Kidney epithelial cell (primary cell): ENCODE measurements around the gene PLA2G4A. TPM values are rescaled to one million over a fixed set of nuclear protein-coding genes. Genes with fewer than 3 reads are reported as not detected.

ENCODE experiments used
- DNase-seq: peaks from one replicate; pipeline ENCODE4 v3.0.0-alpha.2; 2010; ENCODE audit warnings: low read depth
- H3K27me3 ChIP-seq: 2 replicates; pipeline ENCODE4 v1.6.0; 2011; ENCODE audit warnings: low read length; ENCODE audit not compliant: control insufficient read depth, insufficient read depth
- H3K36me3 ChIP-seq: 2 replicates; pipeline ENCODE4 v1.5.1; 2011; ENCODE audit warnings: low read length; ENCODE audit not compliant: control insufficient read depth, insufficient read depth
- H3K4me3 ChIP-seq: 2 replicates; pipeline ENCODE4 v1.5.1; 2011; ENCODE audit warnings: low read depth, mild to moderate bottlenecking, control low read depth, low read length
- total RNA-seq: library from RNA; depleted of rRNA; stranded (reverse); fragments of >200 nt; gene quantifications from 2 replicates; pipeline ENCODE4 v1.2.3, GENCODE V29; 2015
- TF ChIP-seq, protein P1 (sequence below): IDR thresholded peaks from 2 replicates; pipeline ENCODE4 v1.5.1; 2011; ENCODE audit warnings: mild to moderate bottlenecking, moderate library complexity, low read length, control low read depth, inconsistent platforms; ENCODE audit not compliant: insufficient read depth, poor library complexity, severe bottlenecking

Gene PLA2G4A
- total RNA-seq, 1 donor from 2014 or later: 0.71 TPM

DNA sequence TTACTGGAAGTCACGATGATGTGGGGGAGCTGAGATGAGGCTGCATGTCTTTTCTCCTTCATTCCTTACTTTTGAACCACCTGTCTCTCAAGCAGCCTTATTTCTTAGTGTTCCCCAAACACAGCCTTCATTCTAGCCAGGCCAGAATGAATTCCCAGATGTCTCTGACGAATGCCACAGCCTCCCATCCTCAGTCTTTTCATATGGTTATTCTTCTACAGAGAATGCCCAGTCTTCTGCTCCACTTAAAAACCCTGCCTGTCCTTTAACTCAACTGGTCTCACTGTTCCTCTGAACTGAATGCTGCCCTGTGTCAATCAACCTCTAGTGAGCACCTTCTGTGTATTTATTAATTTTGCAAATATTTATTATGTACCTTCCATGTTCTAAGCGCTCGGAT, 156.2 kb downstream of the PLA2G4A start:
- DNase-seq: no peak
- no peak overlapping the region for H3K4me3 ChIP-seq
- no peaks in the 10 kb centered on the region for H3K36me3 ChIP-seq
- no peaks in the 10 kb centered on the region for H3K27me3 ChIP-seq
- TF ChIP-seq, protein P1, sequence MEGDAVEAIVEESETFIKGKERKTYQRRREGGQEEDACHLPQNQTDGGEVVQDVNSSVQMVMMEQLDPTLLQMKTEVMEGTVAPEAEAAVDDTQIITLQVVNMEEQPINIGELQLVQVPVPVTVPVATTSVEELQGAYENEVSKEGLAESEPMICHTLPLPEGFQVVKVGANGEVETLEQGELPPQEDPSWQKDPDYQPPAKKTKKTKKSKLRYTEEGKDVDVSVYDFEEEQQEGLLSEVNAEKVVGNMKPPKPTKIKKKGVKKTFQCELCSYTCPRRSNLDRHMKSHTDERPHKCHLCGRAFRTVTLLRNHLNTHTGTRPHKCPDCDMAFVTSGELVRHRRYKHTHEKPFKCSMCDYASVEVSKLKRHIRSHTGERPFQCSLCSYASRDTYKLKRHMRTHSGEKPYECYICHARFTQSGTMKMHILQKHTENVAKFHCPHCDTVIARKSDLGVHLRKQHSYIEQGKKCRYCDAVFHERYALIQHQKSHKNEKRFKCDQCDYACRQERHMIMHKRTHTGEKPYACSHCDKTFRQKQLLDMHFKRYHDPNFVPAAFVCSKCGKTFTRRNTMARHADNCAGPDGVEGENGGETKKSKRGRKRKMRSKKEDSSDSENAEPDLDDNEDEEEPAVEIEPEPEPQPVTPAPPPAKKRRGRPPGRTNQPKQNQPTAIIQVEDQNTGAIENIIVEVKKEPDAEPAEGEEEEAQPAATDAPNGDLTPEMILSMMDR: no peak

DNA sequence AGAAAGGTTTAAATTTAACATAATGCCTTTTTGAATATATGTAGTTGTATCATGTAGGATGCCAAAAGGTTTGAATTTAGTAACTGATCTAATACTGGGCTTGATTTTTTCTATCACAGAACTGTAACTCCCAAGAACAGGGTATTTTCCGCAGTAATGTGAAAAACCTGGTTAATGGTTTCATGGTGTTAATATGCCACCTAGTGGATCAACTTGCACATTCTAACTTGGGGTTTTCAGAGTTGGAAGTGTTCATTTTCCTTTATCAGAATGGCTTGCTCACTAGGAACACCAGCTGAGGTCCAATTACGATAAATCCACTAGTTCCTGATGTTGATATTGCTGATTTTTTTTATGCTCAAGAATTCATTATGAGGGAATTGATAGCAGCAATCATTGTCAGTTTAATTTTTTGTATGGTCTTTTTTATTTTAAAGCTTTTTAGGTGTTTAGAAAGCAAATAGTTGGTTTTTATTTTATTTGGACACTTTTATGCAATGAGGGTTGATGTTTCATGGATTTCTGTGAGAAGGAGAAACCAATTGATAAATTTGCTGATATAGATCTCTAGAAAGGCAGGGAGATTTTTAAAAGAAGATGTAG, 157.2 kb downstream of the PLA2G4A start:
- DNase-seq: no peak
- TF ChIP-seq, protein P1: peak; percentile 54
- no peak overlapping the region for H3K4me3 ChIP-seq
- no peaks in the 10 kb centered on the region for H3K27me3 ChIP-seq
- no peaks in the 10 kb centered on the region for H3K36me3 ChIP-seq

DNA sequence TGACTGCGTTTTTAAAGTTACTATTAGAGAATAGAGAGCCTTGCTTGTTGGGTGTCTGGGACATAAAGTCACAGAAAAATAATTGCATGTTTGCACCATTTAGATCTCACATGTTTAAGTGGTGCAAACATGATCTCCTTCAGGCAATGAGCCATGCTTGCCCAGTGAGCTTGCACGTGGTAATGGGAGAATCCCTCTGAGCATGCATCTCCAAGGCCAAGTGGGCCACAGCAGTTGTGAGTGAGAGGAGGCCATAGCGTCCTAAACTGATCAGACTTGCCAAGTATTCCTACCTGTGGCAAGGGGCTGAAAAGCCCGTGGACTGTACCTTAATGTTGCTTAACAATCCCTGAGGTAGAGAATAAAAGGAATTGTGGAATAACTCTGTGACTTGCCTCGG, 158.3 kb downstream of the PLA2G4A start:
- H3K27me3 ChIP-seq: no peaks in the 10 kb centered on the region
- DNase-seq: no peak
- H3K4me3 ChIP-seq: no peak overlapping the region
- H3K36me3 ChIP-seq: no peaks in the 10 kb centered on the region
- TF ChIP-seq, protein P1: no peak

DNA sequence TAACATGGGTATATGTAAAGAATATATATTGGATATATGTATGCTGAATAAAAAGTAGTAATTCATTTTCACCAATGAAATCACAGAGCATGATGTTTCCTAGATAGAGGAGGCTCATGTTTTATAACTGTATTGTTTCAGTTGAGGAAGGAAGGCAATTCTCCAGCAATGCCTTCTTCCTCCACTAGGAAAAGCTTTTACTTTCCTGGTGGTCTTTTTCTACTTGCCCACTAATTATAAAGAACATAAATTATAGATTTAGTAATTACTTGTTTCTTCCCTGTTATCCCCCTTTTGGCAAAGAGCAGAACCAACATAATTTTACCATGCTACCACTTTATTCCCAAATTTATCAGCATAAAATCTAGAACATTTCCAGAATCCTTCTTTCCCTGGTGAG, 159.0 kb downstream of the PLA2G4A start:
- TF ChIP-seq, protein P1: peak; percentile 11
- Histone ChIP-seq H3K4me3 (no peak overlapping the region), H3K27me3 (no peaks in the 10 kb centered on the region), H3K36me3 (no peaks in the 10 kb centered on the region)
- DNase-seq: no peak

DNA sequence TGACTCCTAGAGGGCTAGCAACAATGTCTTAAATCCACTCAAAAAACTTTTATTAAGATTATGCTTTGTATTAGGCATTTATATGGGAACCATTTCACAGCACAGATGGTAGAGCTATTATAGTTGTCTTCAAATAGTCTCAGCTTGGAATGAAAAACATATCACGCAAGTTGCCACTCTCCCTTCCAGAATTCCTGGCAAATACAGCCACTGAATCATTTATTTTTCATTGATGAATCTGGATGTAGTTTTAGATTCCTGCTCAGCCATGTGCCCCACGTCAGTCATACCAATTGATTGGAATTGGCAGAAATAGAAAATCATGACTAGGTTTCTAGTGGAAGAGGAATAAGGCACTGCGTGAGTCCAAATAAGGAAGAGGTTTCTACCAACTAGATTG, 165.2 kb downstream of the PLA2G4A start:
- H3K4me3 ChIP-seq: no peak overlapping the region
- no peaks in the 10 kb centered on the region for H3K27me3 ChIP-seq
- H3K36me3 ChIP-seq: no peaks in the 10 kb centered on the region
- TF ChIP-seq, protein P1: no peak
- DNase-seq: no peak

DNA sequence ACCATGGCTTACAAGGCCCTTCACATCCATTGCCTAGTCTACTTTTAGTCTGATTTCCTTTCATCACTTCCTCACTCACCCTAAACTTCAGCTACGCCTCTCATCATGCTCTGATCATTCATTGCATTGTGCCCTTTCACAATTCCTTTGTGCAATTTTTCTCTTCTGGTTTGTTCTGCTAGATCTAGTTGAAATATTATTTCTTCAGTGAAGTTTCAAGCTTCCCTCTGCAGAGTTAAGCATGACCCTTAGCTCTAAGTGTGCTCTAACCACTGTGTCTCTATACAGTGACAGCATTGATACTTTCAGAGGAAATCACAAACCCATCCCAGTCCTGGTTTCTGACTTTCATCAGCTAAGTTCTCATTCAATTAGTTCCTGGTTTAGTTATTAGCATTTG, 166.1 kb downstream of the PLA2G4A start:
- Histone ChIP-seq H3K36me3 (no peaks in the 10 kb centered on the region), H3K4me3 (no peak overlapping the region), H3K27me3 (no peaks in the 10 kb centered on the region)
- no peak for DNase-seq
- TF ChIP-seq, protein P1: no peak
